D721Med (cell line): ENCODE results near the gene SLC49A3.

ENCODE experiments used
- DNase-seq: peaks from one replicate; pipeline ENCODE4 v3.0.0; 2011; ENCODE audit warnings: low spot score; ENCODE audit not compliant: insufficient read length
- FAIRE-seq: peaks from 2 replicates; lab custom pipeline; 2011; peaks lifted over from hg19 to GRCh38; lab: Jason Lieb, UNC
- CTCF ChIP-seq: IDR thresholded peaks from 2 replicates; pipeline ENCODE4 v1.5.1; 2012; ENCODE audit warnings: mild to moderate bottlenecking, control low read depth; ENCODE audit not compliant: insufficient read depth; ENCODE audit errors: missing control alignments

The SLC49A3 gene

GRCh38 chr4:661231-661630 lies 27.7 kb downstream of the SLC49A3 start:
- no peak for TF ChIP-seq CTCF
- FAIRE-seq (no peak), DNase-seq (no peak)

DNA sequence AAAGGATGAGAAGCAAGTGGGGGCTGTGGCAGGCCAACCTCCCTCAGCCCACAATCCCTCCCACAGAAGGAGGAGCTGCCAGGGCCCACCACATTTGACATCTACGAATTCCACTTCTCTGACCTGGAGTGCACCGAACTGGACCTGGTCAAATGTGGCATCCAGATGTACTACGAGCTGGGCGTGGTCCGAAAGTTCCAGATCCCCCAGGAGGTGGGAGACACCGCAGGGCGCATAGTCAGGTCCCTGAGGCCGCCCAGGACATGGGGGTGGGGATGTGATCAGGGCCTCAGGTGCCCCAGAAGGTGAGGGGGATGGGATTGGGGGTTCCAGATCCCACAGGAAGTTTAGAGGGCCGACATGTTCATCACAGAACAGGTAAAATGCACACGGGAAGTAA lies 28.6 kb downstream of the SLC49A3 start:
- no peak for DNase-seq
- no peak for TF ChIP-seq CTCF
- no peak for FAIRE-seq

- DNase-seq (no peak), FAIRE-seq (no peak)
- no peak for TF ChIP-seq CTCF
These were observed 29.1 kb downstream of the SLC49A3 start for GRCh38 chr4:659851-660250.

- no peak for TF ChIP-seq CTCF
- FAIRE-seq (no peak), DNase-seq (no peak)
These were observed 30.0 kb downstream of the SLC49A3 start for GRCh38 chr4:658681-659667.

DNA sequence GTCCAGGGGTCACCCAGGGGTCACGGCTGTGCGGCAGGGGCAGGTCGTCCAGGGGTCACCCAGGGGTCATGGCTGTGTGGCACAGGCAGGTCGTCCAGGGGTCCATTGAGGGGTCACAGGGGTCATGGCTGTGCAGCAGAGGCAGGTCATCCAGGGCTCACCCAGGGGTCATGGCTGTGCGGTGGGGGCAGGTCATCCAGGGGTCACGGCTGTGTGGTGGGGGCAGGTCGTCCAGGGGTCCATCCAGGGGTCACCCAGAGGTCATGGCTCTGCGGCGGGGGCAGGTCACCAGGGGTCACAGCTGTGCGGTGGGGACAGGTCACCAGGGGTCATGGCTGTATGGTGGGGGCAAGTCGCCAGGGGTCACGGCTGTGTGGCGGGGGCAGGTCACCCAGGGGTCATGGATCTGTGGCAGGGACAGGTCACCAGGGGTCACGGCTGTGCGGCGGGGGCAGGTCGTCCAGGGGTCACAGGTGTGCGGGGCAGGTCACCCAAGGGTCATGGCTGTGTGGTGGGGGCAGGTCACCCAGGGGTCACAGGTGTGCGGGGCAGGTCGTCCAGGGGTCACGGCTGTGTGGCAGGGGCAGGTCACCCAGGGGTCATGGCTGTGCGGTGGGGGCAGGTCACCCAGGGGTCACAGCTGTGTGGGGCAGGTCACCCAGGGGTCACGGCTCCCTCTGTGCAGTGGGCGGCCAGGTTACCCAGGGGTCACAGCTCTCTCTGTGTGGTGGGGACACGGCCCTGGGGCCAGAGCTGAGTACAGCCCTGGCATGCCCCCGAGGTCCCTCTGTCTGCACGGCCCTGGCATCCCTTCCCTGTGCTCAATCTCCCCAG lies 30.9 kb downstream of the SLC49A3 start:
- no peak for FAIRE-seq
- TF ChIP-seq CTCF, result no peak
- no peak for DNase-seq

GRCh38 chr4:657338-657833 lies 31.6 kb downstream of the SLC49A3 start:
- FAIRE-seq (no peak), DNase-seq (no peak)
- TF ChIP-seq CTCF, result no peak
